PFSK-1 (cell line): Measurements from ENCODE around the gene SV2A.

ENCODE experiments used
- FOXP2 ChIP-seq: optimal IDR thresholded peaks from 2 replicates; pipeline ENCODE3; 2011; ENCODE audit warnings: borderline replicate concordance, control low read depth, inconsistent platforms; ENCODE audit not compliant: insufficient read depth; ENCODE audit errors: extremely low read length, extremely low read depth
- POLR2AphosphoS5 ChIP-seq: IDR thresholded peaks from 2 replicates; pipeline ENCODE4 v1.6.1; 2012; ENCODE audit warnings: low read depth, mild to moderate bottlenecking, control low read depth, low read length, moderate library complexity
- SIN3A ChIP-seq: IDR thresholded peaks from 2 replicates; pipeline ENCODE4 v1.6.1; 2012; ENCODE audit warnings: mild to moderate bottlenecking, low read length, moderate library complexity, borderline replicate concordance; ENCODE audit not compliant: insufficient read depth
- TAF1 ChIP-seq: IDR thresholded peaks from 2 replicates; pipeline ENCODE4 v1.6.1; 2012; ENCODE audit warnings: low read length, control low read depth, borderline replicate concordance; ENCODE audit not compliant: insufficient read depth
- TF ChIP-seq, protein P1 (sequence below), 2 experiments: IDR thresholded peaks; 2 replicates each; pipeline versions ENCODE4 v1.6.1 to v1.8.0; 2011 to 2012; ENCODE audit warnings: low read depth in 2 of 2, low read length in 2 of 2, control low read depth in 1 of 2, inconsistent platforms in 1 of 2, mild to moderate bottlenecking in 1 of 2, moderate library complexity in 1 of 2; ENCODE audit not compliant: insufficient read depth in 1 of 2

DNA sequence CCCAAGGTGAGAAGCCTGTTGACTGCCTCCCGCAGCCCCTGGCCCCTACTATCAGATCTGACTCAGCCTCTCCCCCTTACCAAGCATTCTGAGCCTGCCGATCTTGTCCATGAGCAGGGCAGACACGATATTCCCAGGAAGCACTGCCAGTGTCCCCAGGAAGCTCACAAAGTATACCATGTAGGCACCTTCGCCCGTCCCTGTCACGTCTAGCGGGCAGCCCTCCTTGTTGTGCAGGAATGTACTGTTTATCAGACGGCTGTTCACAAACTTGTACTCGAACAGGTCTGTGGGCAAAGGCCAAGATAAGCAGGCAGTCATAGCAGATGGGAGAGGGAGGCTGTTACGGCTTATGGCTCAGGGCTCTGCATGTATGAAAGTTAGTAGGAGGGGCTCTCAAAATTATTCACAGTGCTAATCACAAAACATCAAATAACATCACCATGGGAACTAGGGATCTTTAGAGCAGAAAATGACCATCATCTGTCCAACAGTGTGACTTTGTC, 11.0 kb downstream of the SV2A start:
- TF ChIP-seq TAF1 = no peak
- no peak for TF ChIP-seq POLR2AphosphoS5
- no peak for TF ChIP-seq SIN3A
- TF ChIP-seq, protein P1, sequence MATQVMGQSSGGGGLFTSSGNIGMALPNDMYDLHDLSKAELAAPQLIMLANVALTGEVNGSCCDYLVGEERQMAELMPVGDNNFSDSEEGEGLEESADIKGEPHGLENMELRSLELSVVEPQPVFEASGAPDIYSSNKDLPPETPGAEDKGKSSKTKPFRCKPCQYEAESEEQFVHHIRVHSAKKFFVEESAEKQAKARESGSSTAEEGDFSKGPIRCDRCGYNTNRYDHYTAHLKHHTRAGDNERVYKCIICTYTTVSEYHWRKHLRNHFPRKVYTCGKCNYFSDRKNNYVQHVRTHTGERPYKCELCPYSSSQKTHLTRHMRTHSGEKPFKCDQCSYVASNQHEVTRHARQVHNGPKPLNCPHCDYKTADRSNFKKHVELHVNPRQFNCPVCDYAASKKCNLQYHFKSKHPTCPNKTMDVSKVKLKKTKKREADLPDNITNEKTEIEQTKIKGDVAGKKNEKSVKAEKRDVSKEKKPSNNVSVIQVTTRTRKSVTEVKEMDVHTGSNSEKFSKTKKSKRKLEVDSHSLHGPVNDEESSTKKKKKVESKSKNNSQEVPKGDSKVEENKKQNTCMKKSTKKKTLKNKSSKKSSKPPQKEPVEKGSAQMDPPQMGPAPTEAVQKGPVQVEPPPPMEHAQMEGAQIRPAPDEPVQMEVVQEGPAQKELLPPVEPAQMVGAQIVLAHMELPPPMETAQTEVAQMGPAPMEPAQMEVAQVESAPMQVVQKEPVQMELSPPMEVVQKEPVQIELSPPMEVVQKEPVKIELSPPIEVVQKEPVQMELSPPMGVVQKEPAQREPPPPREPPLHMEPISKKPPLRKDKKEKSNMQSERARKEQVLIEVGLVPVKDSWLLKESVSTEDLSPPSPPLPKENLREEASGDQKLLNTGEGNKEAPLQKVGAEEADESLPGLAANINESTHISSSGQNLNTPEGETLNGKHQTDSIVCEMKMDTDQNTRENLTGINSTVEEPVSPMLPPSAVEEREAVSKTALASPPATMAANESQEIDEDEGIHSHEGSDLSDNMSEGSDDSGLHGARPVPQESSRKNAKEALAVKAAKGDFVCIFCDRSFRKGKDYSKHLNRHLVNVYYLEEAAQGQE (IDR thresholded peaks at IDR 0.05; ENCODE audit: insufficient read depth in 1 of 2, low read depth in 2 of 2, low read length in 2 of 2) = no peak
- TF ChIP-seq FOXP2 = no peak
